Coronary artery (tissue), 2 donors: ENCODE results near the gene LRRFIP1.

Experiments
- DNase-seq: peaks from one replicate; pipeline ENCODE4 v3.0.0-alpha.2; 2017; ENCODE audit warnings: low spot score
- H3K27ac ChIP-seq, 2 donors: fragments of 200-600 bp; sonication (generic); one replicate each; pipeline ENCODE4 v1.5.1; 2016 to 2019
- H3K4me3 ChIP-seq: fragments of 200-600 bp; sonication (generic); 2 replicates; pipeline ENCODE4 v1.5.1; 2016; ENCODE audit warnings: mild to moderate bottlenecking, moderate library complexity
- CTCF ChIP-seq: fragments of 200-600 bp; sonication (generic); IDR thresholded peaks from one replicate; pipeline ENCODE4 v1.5.1; 2019; ENCODE audit warnings: antibody characterized with exemption

Gene LRRFIP1

DNA sequence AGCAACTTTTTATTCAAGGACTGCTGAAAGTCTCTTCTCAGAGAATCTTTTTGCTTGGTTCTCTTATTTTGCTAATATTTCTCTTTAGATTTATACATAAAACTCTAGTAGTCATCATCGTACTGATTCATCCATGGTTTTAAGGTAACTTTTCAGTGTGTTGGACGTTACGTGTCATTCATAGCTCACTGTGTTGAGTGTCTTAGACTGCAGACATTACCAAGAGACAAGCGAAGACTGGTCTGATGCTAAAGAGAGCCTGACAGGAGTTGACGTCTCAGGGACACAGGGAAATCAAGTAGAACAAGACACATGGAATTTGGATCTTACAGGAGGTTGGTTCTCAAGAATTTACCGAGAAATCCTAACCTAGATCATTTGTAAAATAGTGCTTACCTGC is 196.7 kb downstream of the LRRFIP1 start:
- DNase-seq = no peak
- Histone ChIP-seq H3K4me3 (no peak overlapping the region), H3K27ac (no peak overlapping the region)
- no peak for TF ChIP-seq CTCF

DNA sequence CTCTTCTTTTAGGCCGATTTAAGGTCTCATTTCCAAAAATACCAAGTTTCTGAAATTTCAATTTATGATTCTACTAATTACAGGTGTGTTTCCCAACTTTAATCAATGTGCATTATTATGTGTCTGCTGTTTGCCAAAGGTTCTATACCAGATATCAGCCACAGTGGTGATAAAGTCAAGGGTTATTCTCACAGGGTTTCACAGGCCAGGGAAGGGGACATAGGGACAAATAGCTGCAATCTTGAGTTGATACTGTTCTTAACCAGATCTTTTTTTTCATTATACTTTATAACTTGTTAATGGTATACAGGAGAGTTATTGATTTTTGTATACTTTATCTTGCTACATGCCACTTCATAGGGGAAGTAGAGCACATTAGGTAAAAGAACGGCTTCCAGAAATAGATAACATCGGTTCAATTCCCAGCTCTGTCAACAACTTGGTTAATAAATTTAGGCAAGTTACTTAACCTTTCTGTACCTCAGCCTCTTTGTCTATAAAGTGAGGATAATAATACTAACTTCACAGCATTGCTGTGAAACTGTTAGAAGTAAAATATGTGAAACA is 200.1 kb downstream of the LRRFIP1 start:
- TF ChIP-seq CTCF = no peak
- Histone ChIP-seq H3K27ac (no peak overlapping the region), H3K4me3 (no peak overlapping the region)
- no peak for DNase-seq
